WI38 (cell line): Measurements from ENCODE around the gene FEZF1.

ENCODE experiments used
- H3K4me3 ChIP-seq: 2 replicates; pipeline ENCODE4 v1.5.1; 2011; ENCODE audit warnings: low read depth, mild to moderate bottlenecking, control low read depth, low read length
- TF ChIP-seq, protein P1 (sequence below): IDR thresholded peaks from 2 replicates; pipeline ENCODE4 v1.5.1; 2012; ENCODE audit warnings: low read depth, mild to moderate bottlenecking, control low read depth, low read length

FEZF1 gene

GRCh38 chr7:122337011-122337410, 32.5 kb upstream of the FEZF1 start:
- TF ChIP-seq, protein P1, sequence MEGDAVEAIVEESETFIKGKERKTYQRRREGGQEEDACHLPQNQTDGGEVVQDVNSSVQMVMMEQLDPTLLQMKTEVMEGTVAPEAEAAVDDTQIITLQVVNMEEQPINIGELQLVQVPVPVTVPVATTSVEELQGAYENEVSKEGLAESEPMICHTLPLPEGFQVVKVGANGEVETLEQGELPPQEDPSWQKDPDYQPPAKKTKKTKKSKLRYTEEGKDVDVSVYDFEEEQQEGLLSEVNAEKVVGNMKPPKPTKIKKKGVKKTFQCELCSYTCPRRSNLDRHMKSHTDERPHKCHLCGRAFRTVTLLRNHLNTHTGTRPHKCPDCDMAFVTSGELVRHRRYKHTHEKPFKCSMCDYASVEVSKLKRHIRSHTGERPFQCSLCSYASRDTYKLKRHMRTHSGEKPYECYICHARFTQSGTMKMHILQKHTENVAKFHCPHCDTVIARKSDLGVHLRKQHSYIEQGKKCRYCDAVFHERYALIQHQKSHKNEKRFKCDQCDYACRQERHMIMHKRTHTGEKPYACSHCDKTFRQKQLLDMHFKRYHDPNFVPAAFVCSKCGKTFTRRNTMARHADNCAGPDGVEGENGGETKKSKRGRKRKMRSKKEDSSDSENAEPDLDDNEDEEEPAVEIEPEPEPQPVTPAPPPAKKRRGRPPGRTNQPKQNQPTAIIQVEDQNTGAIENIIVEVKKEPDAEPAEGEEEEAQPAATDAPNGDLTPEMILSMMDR = no peak

DNA sequence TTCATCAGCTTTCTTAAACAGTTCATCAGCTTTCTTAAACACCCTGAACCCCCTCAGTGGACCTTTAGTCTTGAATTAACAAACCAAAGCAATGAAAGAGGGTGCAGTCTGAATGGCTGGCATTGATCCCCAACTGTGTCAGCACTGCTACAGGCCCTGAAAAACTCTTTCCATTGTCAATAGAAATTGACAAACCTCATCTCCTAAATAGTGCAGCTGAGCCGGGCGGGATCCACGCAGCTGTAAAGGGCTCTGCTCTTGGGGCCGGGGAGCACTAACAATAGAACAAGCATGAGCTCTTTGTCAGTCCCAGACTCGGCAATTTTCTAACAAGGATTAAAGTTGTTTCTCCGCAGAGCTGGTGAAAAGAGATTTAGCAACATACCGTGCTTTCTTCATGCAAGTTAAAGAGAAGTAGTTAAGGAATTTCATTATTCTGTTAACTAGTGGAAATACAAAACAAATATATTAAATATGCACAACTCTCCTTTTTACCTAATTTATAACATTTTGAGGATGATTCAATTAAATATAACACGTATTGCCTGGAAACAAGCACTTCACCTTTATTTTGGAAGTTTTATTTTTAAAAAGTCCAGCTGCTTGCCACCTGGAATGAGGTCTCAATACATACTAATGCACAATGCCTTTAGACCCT, 24.7 kb upstream of the FEZF1 start:
- TF ChIP-seq, protein P1 = no peak

More at GRCh38 chr7:122337011-122337410, 32.5 kb upstream of the FEZF1 start:
- no peak overlapping the region for H3K4me3 ChIP-seq

GRCh38 chr7:122327969-122328368, 23.4 kb upstream of the FEZF1 start:
- H3K4me3 ChIP-seq = no peak overlapping the region
- TF ChIP-seq, protein P1 = no peak

More for the DNA sequence above, 24.7 kb upstream of the FEZF1 start:
- H3K4me3 ChIP-seq = no peak overlapping the region

DNA sequence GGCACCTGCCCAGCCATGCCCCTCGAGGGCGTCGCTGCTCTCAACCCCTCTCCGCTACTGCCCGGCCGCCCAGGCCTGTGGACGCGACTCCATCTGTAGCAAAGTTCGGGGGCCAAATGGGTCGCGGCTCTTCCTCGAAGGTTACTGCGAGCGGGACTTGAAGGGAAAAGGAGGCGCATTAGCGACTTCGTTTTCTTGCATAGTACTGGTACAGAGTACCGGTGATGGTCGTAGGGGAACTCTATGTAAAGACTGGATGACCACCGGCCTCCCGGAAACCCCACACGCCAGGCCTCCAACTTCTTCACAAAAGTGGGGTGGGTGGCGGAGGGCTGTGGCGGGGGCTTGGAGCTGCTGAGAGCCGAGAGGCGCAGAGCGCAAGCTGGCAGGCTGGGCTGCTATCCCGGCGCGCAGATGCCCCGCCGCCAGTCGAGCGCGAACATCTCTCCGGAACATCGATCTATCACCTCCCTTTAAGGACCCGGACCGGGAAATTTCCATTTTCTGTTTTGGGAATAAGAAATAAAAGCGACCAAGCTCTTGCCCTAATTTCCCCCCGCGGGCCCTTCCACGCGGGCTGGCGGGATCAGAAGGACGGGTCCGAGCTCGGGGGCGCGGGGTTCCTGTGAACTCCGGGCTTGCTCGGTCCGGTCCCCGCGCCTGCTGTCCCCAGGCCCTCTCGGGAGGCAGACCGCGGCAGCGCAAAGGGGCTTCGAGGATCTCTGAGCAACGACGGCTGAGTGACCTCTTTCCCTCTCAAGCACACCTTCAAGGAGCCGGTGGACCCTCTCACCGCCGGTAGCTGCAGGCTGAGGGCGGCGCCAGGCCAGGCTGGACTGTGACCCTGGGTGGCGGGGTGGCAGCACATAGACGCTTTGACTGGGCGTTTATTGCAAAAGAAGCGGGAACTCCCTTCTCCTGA, 12.2 kb upstream of the FEZF1 start:
- H3K4me3 ChIP-seq = no peak overlapping the region
- TF ChIP-seq, protein P1 = no peak

DNA sequence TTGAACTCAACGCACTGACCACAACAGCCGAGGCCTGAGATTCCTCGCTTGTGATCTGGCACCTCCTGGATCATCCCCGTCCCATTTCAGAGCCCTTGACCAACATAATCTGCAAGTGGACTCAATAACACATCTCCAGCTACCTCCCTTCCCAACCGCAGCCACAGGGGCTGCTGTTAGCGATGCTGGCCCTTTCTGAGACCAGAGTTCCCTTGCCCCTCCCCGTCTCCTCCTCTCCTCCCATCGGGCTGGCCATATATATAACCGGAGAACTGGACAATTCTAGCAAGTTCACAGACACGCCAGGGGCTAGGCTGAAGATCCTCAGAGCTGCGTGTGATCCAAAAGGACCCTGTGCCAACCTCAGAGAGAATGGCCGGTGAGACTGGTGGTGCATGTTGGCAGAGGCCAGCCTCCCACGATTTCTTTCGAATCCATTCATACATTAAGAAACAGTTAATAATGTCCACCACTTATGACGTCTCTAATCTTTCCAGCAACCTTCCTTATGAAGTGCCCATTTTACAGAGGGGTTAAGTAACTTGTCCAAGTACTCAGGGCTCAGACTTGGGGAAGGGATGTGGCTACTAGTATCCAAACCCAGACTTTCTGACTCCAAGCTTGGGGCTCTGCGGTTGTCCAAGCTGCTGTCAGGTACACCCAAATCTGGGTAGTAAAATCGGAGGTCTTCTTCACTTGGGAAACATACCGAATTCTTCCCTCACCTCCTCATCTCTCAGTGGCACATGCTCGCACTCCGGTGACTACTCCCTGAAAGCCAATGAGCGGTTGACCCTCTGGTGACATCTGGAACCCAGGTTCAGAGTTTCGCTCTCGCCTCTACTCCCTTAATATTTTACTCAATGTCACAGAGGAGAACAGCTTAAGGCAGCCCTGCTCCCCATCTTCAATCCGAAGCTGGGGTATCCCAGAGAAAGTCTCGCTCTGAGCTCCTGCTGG, 11.2 kb upstream of the FEZF1 start:
- H3K4me3 ChIP-seq = no peak overlapping the region
- TF ChIP-seq, protein P1 = no peak

DNA sequence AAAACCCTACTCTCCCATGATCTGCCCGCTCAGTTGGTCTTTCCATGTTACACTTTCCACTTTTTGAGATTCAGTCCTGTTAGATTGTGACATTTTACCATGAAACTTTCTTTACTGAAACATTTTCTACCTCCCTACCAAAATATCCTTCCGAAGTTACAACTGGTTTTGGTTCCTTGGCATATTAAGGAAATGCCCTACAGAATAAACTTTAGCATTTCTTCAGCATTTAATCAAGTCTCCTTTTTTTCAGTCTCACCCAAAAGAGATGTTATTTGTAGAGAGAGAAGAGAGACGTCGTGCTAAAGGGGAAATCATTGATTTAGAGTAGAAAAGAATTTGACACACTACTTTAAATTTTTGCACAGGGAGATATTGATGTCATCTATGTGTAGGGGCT, 9.7 kb upstream of the FEZF1 start:
- H3K4me3 ChIP-seq = no peak overlapping the region

More for the DNA sequence above, 9.7 kb upstream of the FEZF1 start:
- TF ChIP-seq, protein P1 = no peak
